Activated CD8-positive, alpha-beta T cell treated with anti-CD3 and anti-CD28 coated beads, Interleukin-2, amount 10 ng/mL, durations not matched to agents 7 days and 5 days (primary cell): ENCODE measurements around the gene THSD7B. TPM values are rescaled to one million over a fixed set of nuclear protein-coding genes. Genes with fewer than 3 reads are reported as not detected.
"Not testable (repeated sequence)": the region's sequence is repeated elsewhere in the genome, so short reads cannot be mapped to it uniquely, and the experiment has no call there.

Experiments used
- ATAC-seq: fragments of 150-1000 bp; cut with Tn5 transposase; one replicate; pipeline ENCODE4 v1.10.0; 2021; ENCODE audit warnings: moderate library complexity
- CTCF ChIA-PET: fragments of 350-600 bp; sonication (Branson Sonifier 250); formaldehyde crosslinking; loops from one replicate; lab custom pipeline; 2021; ENCODE audit warnings: antibody characterized with exemption; lab: Charles Lee
- POLR2A ChIA-PET: fragments of 350-600 bp; sonication (Branson Sonifier 250); formaldehyde crosslinking; loops from one replicate; lab custom pipeline; 2021; ENCODE audit warnings: antibody characterized with exemption; lab: Charles Lee
- DNase-seq: peaks from one replicate; pipeline ENCODE4 v3.0.0-alpha.2; 2020
- H3K27ac Mint-ChIP-seq: one replicate; pipeline ENCODE4 v1.8.0; 2021; ENCODE audit warnings: mild to moderate bottlenecking, mixed read lengths
- H3K27me3 Mint-ChIP-seq: one replicate; pipeline ENCODE4 v1.8.0; 2021; ENCODE audit warnings: low read depth, mixed read lengths
- H3K36me3 Mint-ChIP-seq: one replicate; pipeline ENCODE4 v1.8.0; 2021; ENCODE audit warnings: low read depth, mixed read lengths
- H3K4me1 Mint-ChIP-seq: one replicate; pipeline ENCODE4 v1.8.0; 2021; ENCODE audit warnings: low read depth, mixed read lengths
- H3K4me3 Mint-ChIP-seq: one replicate; pipeline ENCODE4 v1.8.0; 2021; ENCODE audit warnings: mild to moderate bottlenecking, mixed read lengths
- H3K9me3 Mint-ChIP-seq: one replicate; pipeline ENCODE4 v1.8.0; 2022; ENCODE audit warnings: mixed read lengths; ENCODE audit not compliant: insufficient read depth
- total RNA-seq, 2 experiments: library from RNA; stranded (reverse); gene quantifications; one replicate each; pipeline ENCODE4 v1.2.3, GENCODE V29; 2021

Gene THSD7B
- total RNA-seq, 2 experiments from 2014 or later: not detected

DNA sequence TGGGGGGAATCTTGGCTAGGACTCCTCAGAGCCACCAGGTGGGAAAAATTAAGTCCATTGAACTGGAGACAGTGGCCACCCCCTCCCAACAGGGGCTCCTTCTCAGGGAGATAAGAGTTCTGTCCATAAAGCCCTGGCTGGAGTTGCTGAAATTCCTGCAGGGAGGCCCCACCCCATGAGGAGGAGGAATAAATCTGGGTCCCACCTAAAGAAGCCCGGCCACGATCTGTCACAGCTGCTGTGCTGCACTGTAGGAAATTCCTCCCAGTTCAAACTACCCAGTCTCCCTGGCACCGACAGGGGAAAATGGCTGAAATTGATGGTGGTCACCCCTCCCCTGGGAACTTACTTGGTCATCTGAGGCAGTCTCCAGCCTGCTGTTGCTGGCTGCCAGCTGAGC lies 215.0 kb downstream of the THSD7B start:
- ATAC-seq (no peak), DNase-seq (no peak)
- Mint-ChIP-seq H3K36me3 (no peaks in the 10 kb centered on the region), H3K4me3 (no peak overlapping the region), H3K27ac (no peak overlapping the region), H3K9me3 (peaks cover 6% of the 10 kb centered on the region), H3K4me1 (no peaks in the 10 kb centered on the region), H3K27me3 (no peaks in the 10 kb centered on the region)
- POLR2A ChIA-PET: no interaction called here
- CTCF ChIA-PET: no interaction called here

DNA sequence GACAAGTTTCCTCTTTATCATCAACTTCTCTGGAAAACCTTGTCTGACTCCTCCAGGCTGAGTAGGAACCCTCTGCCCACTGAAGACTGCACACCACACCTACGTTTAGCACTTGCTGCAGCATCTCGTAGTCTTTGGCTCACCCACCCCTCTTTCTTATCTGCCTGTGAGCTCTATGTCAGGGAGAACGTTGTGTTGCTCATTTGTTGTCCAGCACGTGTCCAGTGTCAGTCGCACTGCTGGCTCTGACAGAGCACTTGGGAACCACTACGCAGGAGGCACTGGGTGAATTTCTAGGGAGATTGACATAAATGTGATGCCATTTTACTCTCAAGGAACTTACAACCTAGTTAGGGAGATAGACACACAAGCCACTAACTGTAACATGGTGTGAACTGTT lies 216.3 kb downstream of the THSD7B start:
- POLR2A ChIA-PET, H3K9me3 Mint-ChIP-seq, H3K4me3 Mint-ChIP-seq, CTCF ChIA-PET, H3K4me1 Mint-ChIP-seq, H3K36me3 Mint-ChIP-seq, ATAC-seq, DNase-seq, H3K27ac Mint-ChIP-seq, H3K27me3 Mint-ChIP-seq: not testable (repeated sequence)

DNA sequence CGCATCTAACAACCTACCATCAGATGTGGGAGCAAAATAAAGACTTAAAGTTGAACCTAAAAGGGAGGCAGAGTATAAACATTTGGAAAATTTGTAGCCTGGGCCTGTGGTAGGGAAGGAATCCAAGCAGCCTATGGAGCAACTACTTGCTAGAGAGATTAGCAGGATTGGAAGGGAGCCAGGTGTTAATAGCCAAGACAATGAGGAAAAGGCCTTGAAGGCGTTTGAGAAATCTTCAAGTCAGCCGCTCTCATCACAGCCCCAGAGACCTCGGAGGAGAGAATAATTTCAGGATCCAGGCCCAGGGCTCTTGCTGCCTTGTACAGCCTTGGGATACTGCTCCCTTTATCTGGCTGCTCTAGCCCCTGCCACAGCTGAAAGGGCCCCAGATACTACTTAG lies 219.7 kb downstream of the THSD7B start:
- H3K27me3 Mint-ChIP-seq: no peaks in the 10 kb centered on the region
- no peak overlapping the region for H3K27ac Mint-ChIP-seq
- DNase-seq: no peak
- no peaks in the 10 kb centered on the region for H3K4me1 Mint-ChIP-seq
- CTCF ChIA-PET: no interaction called here
- no peak overlapping the region for H3K4me3 Mint-ChIP-seq
- no peaks in the 10 kb centered on the region for H3K9me3 Mint-ChIP-seq
- POLR2A ChIA-PET: no interaction called here
- no peak for ATAC-seq
- H3K36me3 Mint-ChIP-seq: no peaks in the 10 kb centered on the region

GRCh38 chr2:136986605-136987221 lies 221.4 kb downstream of the THSD7B start:
- Mint-ChIP-seq H3K4me3 (no peak overlapping the region), H3K9me3 (no peaks in the 10 kb centered on the region), H3K4me1 (no peaks in the 10 kb centered on the region), H3K27me3 (no peaks in the 10 kb centered on the region), H3K36me3 (no peaks in the 10 kb centered on the region), H3K27ac (no peak overlapping the region)
- POLR2A ChIA-PET: no interaction called here
- CTCF ChIA-PET: no interaction called here
- DNase-seq (no peak), ATAC-seq (no peak)

GRCh38 chr2:136990316-136990715 lies 225.0 kb downstream of the THSD7B start:
- Mint-ChIP-seq H3K27me3 (no peaks in the 10 kb centered on the region), H3K9me3 (no peaks in the 10 kb centered on the region), H3K4me3 (no peak overlapping the region), H3K27ac (no peak overlapping the region), H3K36me3 (no peaks in the 10 kb centered on the region), H3K4me1 (no peaks in the 10 kb centered on the region)
- DNase-seq: no peak
- ChIA-PET POLR2A (no interaction called here), CTCF (no interaction called here)
- no peak for ATAC-seq

DNA sequence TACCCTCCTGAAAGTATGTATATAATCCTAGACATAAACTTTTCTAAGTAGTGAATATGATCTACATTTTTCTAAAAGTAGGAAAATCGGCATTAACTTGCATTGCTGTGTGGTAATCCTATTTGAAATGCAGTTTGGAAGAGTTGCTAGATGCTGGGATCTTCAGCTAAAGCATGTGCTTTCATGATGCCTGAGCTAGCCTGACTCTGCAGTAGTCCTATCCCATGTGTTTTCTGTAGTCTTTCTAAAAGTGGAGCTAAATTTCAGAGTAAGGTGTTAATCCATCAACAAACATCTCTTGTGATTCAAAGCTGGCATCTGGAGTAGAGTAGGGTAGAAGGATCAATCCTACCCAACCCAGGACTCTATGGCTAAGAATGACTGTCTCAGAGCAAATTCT lies 229.4 kb downstream of the THSD7B start:
- Mint-ChIP-seq H3K4me3 (no peak overlapping the region), H3K4me1 (no peaks in the 10 kb centered on the region), H3K27ac (no peak overlapping the region), H3K9me3 (no peaks in the 10 kb centered on the region), H3K27me3 (no peaks in the 10 kb centered on the region), H3K36me3 (no peaks in the 10 kb centered on the region)
- POLR2A ChIA-PET: no interaction called here
- no peak for DNase-seq
- ATAC-seq: no peak
- CTCF ChIA-PET: no interaction called here

GRCh38 chr2:136997557-136997956 lies 232.2 kb downstream of the THSD7B start:
- POLR2A ChIA-PET: no interaction called here
- ATAC-seq: no peak
- CTCF ChIA-PET: no interaction called here
- H3K27me3 Mint-ChIP-seq: no peaks in the 10 kb centered on the region
- no peak overlapping the region for H3K4me3 Mint-ChIP-seq
- no peaks in the 10 kb centered on the region for H3K9me3 Mint-ChIP-seq
- DNase-seq: no peak
- H3K36me3 Mint-ChIP-seq: no peaks in the 10 kb centered on the region
- no peaks in the 10 kb centered on the region for H3K4me1 Mint-ChIP-seq
- H3K27ac Mint-ChIP-seq: no peak overlapping the region

- no peak overlapping the region for H3K4me3 Mint-ChIP-seq
- H3K9me3 Mint-ChIP-seq: no peaks in the 10 kb centered on the region
- no peak for DNase-seq
- CTCF ChIA-PET: no interaction called here
- H3K4me1 Mint-ChIP-seq: no peaks in the 10 kb centered on the region
- H3K27ac Mint-ChIP-seq: no peak overlapping the region
- ATAC-seq: no peak
- POLR2A ChIA-PET: no interaction called here
- no peaks in the 10 kb centered on the region for H3K36me3 Mint-ChIP-seq
- no peaks in the 10 kb centered on the region for H3K27me3 Mint-ChIP-seq
Observed at GRCh38 chr2:137000811-137001210, 235.5 kb downstream of the THSD7B start.

- POLR2A ChIA-PET: no interaction called here
- no peaks in the 10 kb centered on the region for H3K9me3 Mint-ChIP-seq
- CTCF ChIA-PET: no interaction called here
- H3K4me1 Mint-ChIP-seq: no peaks in the 10 kb centered on the region
- no peak overlapping the region for H3K4me3 Mint-ChIP-seq
- no peak for DNase-seq
- H3K27me3 Mint-ChIP-seq: no peaks in the 10 kb centered on the region
- no peak overlapping the region for H3K27ac Mint-ChIP-seq
- H3K36me3 Mint-ChIP-seq: no peaks in the 10 kb centered on the region
- ATAC-seq: no peak
Observed at GRCh38 chr2:137002896-137003295, 237.6 kb downstream of the THSD7B start.

GRCh38 chr2:137005210-137005609 lies 239.9 kb downstream of the THSD7B start:
- no peaks in the 10 kb centered on the region for H3K27me3 Mint-ChIP-seq
- no peaks in the 10 kb centered on the region for H3K9me3 Mint-ChIP-seq
- H3K4me1 Mint-ChIP-seq: no peaks in the 10 kb centered on the region
- ATAC-seq: no peak
- H3K27ac Mint-ChIP-seq: no peak overlapping the region
- CTCF ChIA-PET: no interaction called here
- POLR2A ChIA-PET: no interaction called here
- no peaks in the 10 kb centered on the region for H3K36me3 Mint-ChIP-seq
- no peak overlapping the region for H3K4me3 Mint-ChIP-seq
- DNase-seq: no peak

- Mint-ChIP-seq H3K27me3 (no peaks in the 10 kb centered on the region), H3K36me3 (no peaks in the 10 kb centered on the region), H3K27ac (no peak overlapping the region), H3K4me1 (no peaks in the 10 kb centered on the region), H3K4me3 (no peak overlapping the region), H3K9me3 (no peaks in the 10 kb centered on the region)
- ChIA-PET POLR2A (no interaction called here), CTCF (no interaction called here)
- DNase-seq (no peak), ATAC-seq (no peak)
Observed at GRCh38 chr2:137007938-137008337, 242.6 kb downstream of the THSD7B start.

DNA sequence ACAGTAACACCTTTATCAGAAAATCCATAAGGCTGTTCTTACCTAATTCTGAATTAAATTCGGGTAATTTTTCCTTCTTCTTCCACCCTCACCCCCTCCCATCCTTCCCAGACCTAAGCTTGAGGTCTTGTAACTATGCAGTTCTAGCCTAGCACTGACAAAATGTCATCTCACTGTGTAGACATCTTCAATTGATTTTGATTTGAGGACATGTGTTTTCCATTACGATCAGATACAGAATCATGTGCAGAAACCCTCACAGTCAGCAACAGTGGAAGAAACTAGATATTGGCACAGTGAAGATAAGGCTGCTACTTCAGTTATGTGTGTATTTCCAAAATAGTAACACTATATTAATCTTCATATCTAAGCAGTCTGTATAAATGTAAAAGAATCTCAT lies 244.6 kb downstream of the THSD7B start:
- Mint-ChIP-seq H3K27ac (no peak overlapping the region), H3K4me3 (no peak overlapping the region), H3K27me3 (no peaks in the 10 kb centered on the region), H3K9me3 (no peaks in the 10 kb centered on the region), H3K4me1 (no peaks in the 10 kb centered on the region), H3K36me3 (no peaks in the 10 kb centered on the region)
- no peak for ATAC-seq
- ChIA-PET POLR2A (no interaction called here), CTCF (no interaction called here)
- DNase-seq: no peak
